Spinal cord (tissue), 10 donors: Measurements from ENCODE around the gene TERF2IP. TPM values are rescaled to one million over a fixed set of nuclear protein-coding genes. Genes with fewer than 3 reads are reported as not detected.

Source experiments
- DNase-seq, 6 donors: peaks; one replicate each; pipeline versions ENCODE4 v3.0.0 to v3.0.0-alpha.2; 2013 to 2015; ENCODE audit warnings: low spot score in 6 of 6, low read depth in 4 of 6
- H3K27ac ChIP-seq: one replicate; pipeline ENCODE4 v1.5.1; 2013; ENCODE audit warnings: low read depth, low read length, control low read depth
- H3K27me3 ChIP-seq: one replicate; pipeline ENCODE4 v1.6.1; 2013; ENCODE audit warnings: low read length; ENCODE audit not compliant: control insufficient read depth, insufficient read depth
- H3K36me3 ChIP-seq: one replicate; pipeline ENCODE4 v1.6.1; 2013; ENCODE audit warnings: low read length; ENCODE audit not compliant: control insufficient read depth, insufficient read depth
- H3K4me1 ChIP-seq: one replicate; pipeline ENCODE4 v1.6.1; 2013; ENCODE audit warnings: low read length; ENCODE audit not compliant: control insufficient read depth, insufficient read depth
- H3K4me3 ChIP-seq: one replicate; pipeline ENCODE4 v1.5.1; 2013; ENCODE audit warnings: low read depth, low read length, control low read depth
- H3K9me3 ChIP-seq: one replicate; pipeline ENCODE4 v1.6.1; 2013; ENCODE audit warnings: low read length; ENCODE audit not compliant: control insufficient read depth, insufficient read depth
- WGBS: methylation state at CpG from one replicate; pipeline ENCODE4 v1.1.5; 2013; ENCODE audit warnings: missing lambda C conversion rate; ENCODE audit not compliant: insufficient coverage; 5-methylcytosine and 5-hydroxymethylcytosine counted together
- long read RNA-seq, 4 donors: transcript quantifications; one replicate each; lab custom pipeline, GENCODE V29; 2026
- polyA plus RNA-seq, 2 donors: library from polyadenylated mRNA; unstranded; fragments of 120-200 nt; gene quantifications; one replicate each; pipeline ENCODE4 v1.2.1, GENCODE V29; 2013; ENCODE audit not compliant: insufficient read length in 2 of 2
- total RNA-seq, 2 donors: library from RNA; depleted of rRNA in 1 of 2; stranded (reverse); fragments of 120-200 nt in 1 of 2; fragments of >200 nt in 1 of 2; gene quantifications; one replicate each; pipeline versions ENCODE4 v1.2.3 to v1.2.4, GENCODE V29; 2013 to 2014
- donor health status: healthy.

TERF2IP gene, protein sequence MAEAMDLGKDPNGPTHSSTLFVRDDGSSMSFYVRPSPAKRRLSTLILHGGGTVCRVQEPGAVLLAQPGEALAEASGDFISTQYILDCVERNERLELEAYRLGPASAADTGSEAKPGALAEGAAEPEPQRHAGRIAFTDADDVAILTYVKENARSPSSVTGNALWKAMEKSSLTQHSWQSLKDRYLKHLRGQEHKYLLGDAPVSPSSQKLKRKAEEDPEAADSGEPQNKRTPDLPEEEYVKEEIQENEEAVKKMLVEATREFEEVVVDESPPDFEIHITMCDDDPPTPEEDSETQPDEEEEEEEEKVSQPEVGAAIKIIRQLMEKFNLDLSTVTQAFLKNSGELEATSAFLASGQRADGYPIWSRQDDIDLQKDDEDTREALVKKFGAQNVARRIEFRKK
- total RNA-seq = 100 to 1,000 TPM; 115 to 116 TPM
- 100 to 1,000 TPM; 228 to 259 TPM for polyA plus RNA-seq
- long read RNA-seq, donor 1, transcript TERF2IP-201 (3 exons, 2,118 nt) = major isoform, 235 of 258 reads
- long read RNA-seq, donor 1, partial matches to known transcripts = 14 of 258 reads
- long read RNA-seq, donor 1, other reads (novel, unspliced or antisense) = 9 of 258 reads
- long read RNA-seq, donor 2, transcript TERF2IP-201 (3 exons, 2,118 nt) = major isoform, 77 of 91 reads
- long read RNA-seq, donor 2, partial matches to known transcripts = 14 of 91 reads
- long read RNA-seq, donor 2, other reads (novel, unspliced or antisense) = 0 of 91 reads
- long read RNA-seq, donor 3, transcript TERF2IP-201 (3 exons, 2,118 nt) = major isoform, 122 of 122 reads
- long read RNA-seq, donor 3, partial matches to known transcripts = 0 of 122 reads
- long read RNA-seq, donor 3, other reads (novel, unspliced or antisense) = 0 of 122 reads
- long read RNA-seq, donor 4, transcript TERF2IP-201 (3 exons, 2,118 nt) = major isoform, 62 of 62 reads
- long read RNA-seq, donor 4, partial matches to known transcripts = 0 of 62 reads
- long read RNA-seq, donor 4, other reads (novel, unspliced or antisense) = 0 of 62 reads

- Histone ChIP-seq H3K27me3 (no peaks in the 10 kb centered on the region), H3K9me3 (no peaks in the 10 kb centered on the region), H3K4me1 (peaks cover 19% of the 10 kb centered on the region), H3K27ac (peak within 1 kb of the TSS; percentile 99), H3K36me3 (peaks cover 15% of the 10 kb centered on the region), H3K4me3 (peak within 1 kb of the TSS; percentile 97)
- DNase-seq = peak; percentile 80 to 98 (median 88)
- WGBS = under 1% methylated on average over 76 of the region's 76 CpGs
Measured at GRCh38 chr16:75647492-75648264, at the start of gene TERF2IP, which contains the start of gene KARS1. TERF2IP (plus strand) TSS chr16:75647773; CDS start chr16:75647883, 110 bp downstream. KARS1 (minus strand) TSS chr16:75647665; CDS start chr16:75647639, 26 bp downstream.

DNA sequence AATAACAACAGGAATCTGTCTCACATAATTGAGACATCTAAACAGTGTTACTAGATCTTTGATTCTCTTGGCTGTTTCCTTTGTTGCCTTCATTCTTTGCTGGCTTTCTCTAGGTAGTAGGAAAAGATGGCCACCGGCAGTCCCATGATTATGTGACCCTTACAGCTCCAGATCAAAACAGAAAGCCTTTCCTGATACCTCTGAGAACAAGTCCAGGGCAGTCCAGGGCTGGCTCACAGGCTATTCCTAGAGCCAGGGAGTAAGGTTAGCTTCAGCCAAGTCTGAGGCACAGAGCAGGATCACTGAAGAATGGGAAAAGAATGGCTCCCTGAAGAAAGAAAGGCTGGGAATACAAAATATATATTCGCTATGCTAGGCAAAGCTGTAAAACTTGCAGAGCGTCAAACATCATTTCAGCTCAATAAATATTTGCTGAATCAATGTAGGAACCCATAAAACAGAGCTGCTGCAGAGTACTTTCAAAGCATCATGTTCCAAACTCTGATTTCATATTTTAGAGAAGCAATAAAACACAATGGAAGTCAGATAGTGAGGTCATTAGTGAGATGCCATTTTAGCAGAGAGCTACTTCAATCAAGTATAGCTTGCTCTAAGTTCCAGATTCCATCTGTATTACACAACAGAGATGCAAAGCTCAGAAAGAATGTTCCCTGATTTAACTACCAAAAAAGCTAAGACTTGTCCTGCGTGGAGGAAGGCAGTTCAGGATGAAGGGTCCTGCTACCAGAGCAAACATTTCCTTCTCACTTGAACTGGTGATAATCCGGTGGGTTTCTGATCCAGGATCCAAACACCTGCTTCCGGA lies 47.9 kb upstream of the TERF2IP start:
- WGBS = 93% methylated on average over 3 of the region's 6 CpGs
- Histone ChIP-seq H3K9me3 (no peaks in the 10 kb centered on the region), H3K4me3 (no peak overlapping the region), H3K27ac (no peak overlapping the region), H3K4me1 (no peaks in the 10 kb centered on the region), H3K27me3 (no peaks in the 10 kb centered on the region), H3K36me3 (peaks cover 33% of the 10 kb centered on the region)
- DNase-seq = peak in 1 of 6 donors; percentile 9

DNA sequence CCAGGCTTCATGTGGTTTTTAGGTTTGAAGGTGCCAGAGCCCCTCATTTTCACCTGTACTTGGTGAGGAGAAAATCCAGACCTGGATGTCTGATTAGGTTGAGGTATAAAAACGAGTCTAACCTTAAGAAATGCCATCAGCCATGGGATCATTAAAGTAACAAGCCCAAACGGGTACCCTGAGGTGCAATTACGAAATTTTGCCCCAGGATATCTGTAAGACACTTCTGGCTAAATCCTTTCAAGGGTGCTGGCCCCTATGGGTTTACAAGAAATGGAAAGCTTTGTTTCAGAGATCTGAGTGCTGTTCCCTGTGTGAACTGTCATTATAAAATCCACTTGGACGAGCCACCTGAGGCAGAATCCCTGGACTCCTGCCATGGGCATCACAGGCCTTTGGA lies 44.3 kb upstream of the TERF2IP start:
- peaks cover 34% of the 10 kb centered on the region for H3K36me3 ChIP-seq
- 95% methylated on average over 4 of the region's 4 CpGs for WGBS

DNA sequence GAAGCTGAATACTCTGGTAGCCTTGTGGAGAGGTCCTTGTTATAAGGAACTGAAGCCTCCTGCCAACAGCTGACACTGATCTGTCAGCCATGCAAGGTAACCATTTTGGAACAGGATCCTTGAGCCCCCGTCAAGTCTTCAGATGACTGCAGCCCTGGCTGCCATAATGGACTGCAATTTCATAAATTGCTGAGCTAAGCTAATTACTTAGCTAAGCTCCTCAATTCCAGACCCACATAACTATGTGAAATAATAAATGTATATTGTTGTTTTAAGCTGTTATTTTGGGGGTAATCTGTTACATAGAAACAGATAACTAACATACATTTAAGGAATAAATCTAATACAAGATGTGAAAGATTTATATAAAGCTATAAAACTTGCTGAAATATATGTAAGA lies 41.1 kb upstream of the TERF2IP start:
- no peaks in the 10 kb centered on the region for H3K4me1 ChIP-seq
- no peak for DNase-seq
- peaks cover 34% of the 10 kb centered on the region for H3K36me3 ChIP-seq
- 100% methylated on average over 1 of the region's 1 CpG for WGBS
- no peak overlapping the region for H3K4me3 ChIP-seq
- no peaks in the 10 kb centered on the region for H3K9me3 ChIP-seq
- H3K27ac ChIP-seq = no peak overlapping the region
- H3K27me3 ChIP-seq = no peaks in the 10 kb centered on the region

More for the DNA sequence above, 44.3 kb upstream of the TERF2IP start:
- DNase-seq = no peak
- Histone ChIP-seq H3K4me1 (no peaks in the 10 kb centered on the region), H3K27ac (no peak overlapping the region), H3K9me3 (no peaks in the 10 kb centered on the region), H3K4me3 (no peak overlapping the region), H3K27me3 (no peaks in the 10 kb centered on the region)

GRCh38 chr16:75614066-75614897 lies 33.3 kb upstream of the TERF2IP start:
- Histone ChIP-seq H3K9me3 (no peaks in the 10 kb centered on the region), H3K4me1 (no peaks in the 10 kb centered on the region), H3K4me3 (no peak overlapping the region), H3K27me3 (no peaks in the 10 kb centered on the region), H3K36me3 (peaks cover 53% of the 10 kb centered on the region), H3K27ac (no peak overlapping the region)
- DNase-seq = no peak
- 97% methylated on average over 3 of the region's 4 CpGs for WGBS

GRCh38 chr16:75615619-75616018 lies 32.0 kb upstream of the TERF2IP start:
- H3K4me3 ChIP-seq = no peak overlapping the region
- H3K27ac ChIP-seq = no peak overlapping the region
- WGBS = 100% methylated on average over 1 of the region's 2 CpGs
- no peak for DNase-seq
- H3K4me1 ChIP-seq = no peaks in the 10 kb centered on the region
- peaks cover 55% of the 10 kb centered on the region for H3K36me3 ChIP-seq
- no peaks in the 10 kb centered on the region for H3K9me3 ChIP-seq
- H3K27me3 ChIP-seq = no peaks in the 10 kb centered on the region

- H3K27ac ChIP-seq = no peak overlapping the region
- no CpG with 5 or more reads among the region's 4 CpGs for WGBS
- DNase-seq = no peak
- H3K4me1 ChIP-seq = peaks cover 1% of the 10 kb centered on the region
- no peaks in the 10 kb centered on the region for H3K27me3 ChIP-seq
- no peaks in the 10 kb centered on the region for H3K9me3 ChIP-seq
- H3K36me3 ChIP-seq = peaks cover 49% of the 10 kb centered on the region
- no peak overlapping the region for H3K4me3 ChIP-seq
Measured at GRCh38 chr16:75616521-75617010, 31.0 kb upstream of the TERF2IP start.

DNA sequence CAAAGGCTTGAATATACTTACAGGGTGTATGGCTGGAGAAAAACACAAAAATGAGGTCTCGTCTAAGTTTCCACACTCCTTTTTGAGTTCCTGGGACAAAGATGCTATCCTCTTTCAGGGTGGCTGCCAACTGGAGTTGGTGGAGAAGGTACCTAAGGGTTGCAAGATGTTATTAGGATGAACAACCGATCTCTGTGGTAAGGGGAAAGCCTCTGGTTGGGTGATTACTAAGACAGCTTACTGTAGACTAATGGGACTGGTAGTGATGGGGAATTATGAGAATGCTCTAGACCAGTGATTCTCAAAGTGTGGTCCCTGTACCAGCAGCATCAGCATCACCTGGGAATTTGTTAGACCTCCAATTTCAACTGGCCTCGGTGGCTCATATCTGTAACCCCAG lies 30.5 kb upstream of the TERF2IP start:
- H3K9me3 ChIP-seq = no peaks in the 10 kb centered on the region
- H3K4me1 ChIP-seq = peaks cover 7% of the 10 kb centered on the region
- H3K27me3 ChIP-seq = no peaks in the 10 kb centered on the region
- H3K36me3 ChIP-seq = peaks cover 44% of the 10 kb centered on the region
- 100% methylated on average over 3 of the region's 3 CpGs for WGBS
- no peak for DNase-seq
- no peak overlapping the region for H3K27ac ChIP-seq
- H3K4me3 ChIP-seq = no peak overlapping the region
